Suprapubic skin (tissue), 4 donors: ENCODE results near the gene PAQR7. TPM values are rescaled to one million over a fixed set of nuclear protein-coding genes. Genes with fewer than 3 reads are reported as not detected.

Experiments
- DNase-seq, 2 donors: peaks; one replicate each; pipeline ENCODE4 v3.0.0-alpha.2; 2019; ENCODE audit warnings: low spot score in 2 of 2
- H3K27ac ChIP-seq: fragments of 200-600 bp; sonication (generic); one replicate; pipeline ENCODE4 v1.5.1; 2019
- H3K27me3 ChIP-seq: fragments of 200-600 bp; sonication (generic); one replicate; pipeline ENCODE4 v1.5.1; 2019
- H3K36me3 ChIP-seq: fragments of 200-600 bp; sonication (generic); one replicate; pipeline ENCODE4 v1.5.1; 2019
- H3K4me1 ChIP-seq: fragments of 200-600 bp; sonication (generic); one replicate; pipeline ENCODE4 v1.5.1; 2019
- H3K4me3 ChIP-seq: fragments of 200-600 bp; sonication (generic); one replicate; pipeline ENCODE4 v1.5.1; 2019; ENCODE audit warnings: mild to moderate bottlenecking
- H3K9me3 ChIP-seq: fragments of 200-600 bp; sonication (generic); one replicate; pipeline ENCODE4 v1.5.1; 2019
- CTCF ChIP-seq, 2 donors: fragments of 200-600 bp in 1 of 2; fragments of 450-650 bp in 1 of 2; sonication (generic) in 1 of 2; IDR thresholded peaks; one replicate each; pipeline ENCODE4 v1.5.1; 2016 to 2019; ENCODE audit warnings: antibody characterized with exemption in 2 of 2, mild to moderate bottlenecking in 1 of 2, moderate library complexity in 1 of 2
- EP300 ChIP-seq: sonication (generic); formaldehyde crosslinking; IDR thresholded peaks from one replicate; pipeline ENCODE4 v1.6.1; 2017; ENCODE audit warnings: antibody characterized with exemption
- POLR2A ChIP-seq, 2 donors: fragments of 450-650 bp; IDR thresholded peaks; one replicate each; pipeline ENCODE4 v1.6.1; 2017; ENCODE audit warnings: antibody characterized with exemption in 2 of 2, mild to moderate bottlenecking in 2 of 2, moderate library complexity in 2 of 2
- POLR2AphosphoS5 ChIP-seq, 3 donors: sonication (generic); formaldehyde crosslinking; IDR thresholded peaks; one replicate each; pipeline ENCODE4 v1.6.1; 2017; ENCODE audit warnings: antibody characterized with exemption in 3 of 3
- WGBS: methylation state at CpG from one replicate; pipeline ENCODE4 v1.1.5; 2018; 5-methylcytosine and 5-hydroxymethylcytosine counted together
- total RNA-seq, 4 donors: library from RNA; depleted of rRNA; stranded (reverse); fragments of >200 nt; gene quantifications; one replicate each; pipeline ENCODE4 v1.1.0, GENCODE V29; 2016

PAQR7 gene
- total RNA-seq, 4 donors from 2014 or later, result 14.3 to 20.9 (median 16.6) TPM

GRCh38 chr1:25885602-25886001, 10.1 kb upstream of the PAQR7 start:
- H3K27me3 ChIP-seq, result no peaks in the 10 kb centered on the region
- WGBS, result 86% methylated on average over 1 of the region's 1 CpG
- no peak overlapping the region for H3K27ac ChIP-seq
- no peaks in the 10 kb centered on the region for H3K36me3 ChIP-seq
- H3K4me1 ChIP-seq, result peaks cover 9% of the 10 kb centered on the region
- DNase-seq, result no peak
- no peak overlapping the region for H3K4me3 ChIP-seq
- H3K9me3 ChIP-seq, result no peaks in the 10 kb centered on the region
- TF ChIP-seq POLR2A (IDR thresholded peaks at IDR 0.05) (no peak), POLR2AphosphoS5 (IDR thresholded peaks at IDR 0.05) (no peak), EP300 (no peak), CTCF (IDR thresholded peaks at IDR 0.05) (no peak)

- peaks cover 22% of the 10 kb centered on the region for H3K4me1 ChIP-seq
- TF ChIP-seq CTCF (IDR thresholded peaks at IDR 0.05) (no peak), EP300 (no peak), POLR2AphosphoS5 (IDR thresholded peaks at IDR 0.05) (no peak), POLR2A (IDR thresholded peaks at IDR 0.05) (no peak)
- H3K27ac ChIP-seq, result no peak overlapping the region
- 92% methylated on average over 5 of the region's 11 CpGs for WGBS
- no peaks in the 10 kb centered on the region for H3K9me3 ChIP-seq
- H3K36me3 ChIP-seq, result no peaks in the 10 kb centered on the region
- H3K4me3 ChIP-seq, result no peak overlapping the region
- no peak for DNase-seq
- H3K27me3 ChIP-seq, result no peaks in the 10 kb centered on the region
These were observed 5.8 kb upstream of the PAQR7 start for GRCh38 chr1:25881266-25881665.

DNA sequence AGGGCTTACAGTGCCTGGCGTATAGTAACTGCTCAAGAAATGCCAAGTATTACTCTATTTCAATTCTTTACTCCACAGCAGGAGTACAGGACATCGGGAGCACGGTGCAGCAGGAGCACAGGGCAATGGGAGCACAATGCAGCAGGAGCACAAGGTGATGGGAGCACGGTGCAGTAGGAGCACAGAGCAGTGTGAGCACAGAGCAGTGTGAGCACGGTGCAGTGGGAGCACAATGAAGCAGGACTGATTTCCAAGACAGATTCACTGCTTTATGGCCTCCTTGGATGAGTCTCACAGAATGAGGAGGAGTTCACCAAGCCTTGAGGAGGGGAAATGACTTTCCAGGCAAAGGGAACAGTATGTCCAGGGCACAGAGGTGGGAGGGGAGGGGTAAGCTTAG, 5.0 kb upstream of the PAQR7 start:
- no peaks in the 10 kb centered on the region for H3K36me3 ChIP-seq
- no peaks in the 10 kb centered on the region for H3K27me3 ChIP-seq
- H3K4me1 ChIP-seq, result peaks cover 29% of the 10 kb centered on the region
- no peak for DNase-seq
- no peak overlapping the region for H3K4me3 ChIP-seq
- H3K27ac ChIP-seq, result no peak overlapping the region
- TF ChIP-seq POLR2AphosphoS5 (IDR thresholded peaks at IDR 0.05) (no peak), EP300 (no peak), CTCF (IDR thresholded peaks at IDR 0.05) (no peak), POLR2A (IDR thresholded peaks at IDR 0.05) (no peak)
- H3K9me3 ChIP-seq, result no peaks in the 10 kb centered on the region
- WGBS, result 87% methylated on average over 5 of the region's 5 CpGs

- H3K9me3 ChIP-seq, result no peaks in the 10 kb centered on the region
- TF ChIP-seq POLR2AphosphoS5 (IDR thresholded peaks at IDR 0.05), result no peak
- TF ChIP-seq EP300, result no peak
- DNase-seq, result no peak
- H3K27ac ChIP-seq, result no peak overlapping the region
- no peaks in the 10 kb centered on the region for H3K27me3 ChIP-seq
- H3K4me1 ChIP-seq, result peaks cover 38% of the 10 kb centered on the region
- no peak overlapping the region for H3K4me3 ChIP-seq
- WGBS, result 70% methylated on average over 2 of the region's 2 CpGs
- H3K36me3 ChIP-seq, result no peaks in the 10 kb centered on the region
These were observed 4.2 kb upstream of the PAQR7 start for GRCh38 chr1:25879675-25880074.

DNA sequence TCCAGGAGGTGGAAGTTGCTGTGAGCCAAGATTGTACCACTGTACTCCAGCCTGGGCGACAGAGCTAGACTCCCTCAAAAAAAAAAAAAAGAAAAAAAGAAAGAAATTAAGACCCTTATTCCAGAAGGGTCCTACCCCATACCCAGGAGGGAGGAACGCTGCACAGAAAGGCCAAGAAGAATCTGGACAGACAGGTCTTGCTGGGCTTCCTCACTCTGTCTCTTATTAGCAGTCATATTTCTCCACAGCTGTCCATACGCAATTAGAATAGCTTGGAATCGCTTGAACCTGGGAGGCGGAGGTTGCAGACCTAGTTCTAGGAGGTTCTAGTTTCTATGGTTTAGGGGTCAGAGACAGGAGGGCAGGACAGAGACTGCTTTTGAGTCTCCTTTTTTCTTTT, 3.2 kb upstream of the PAQR7 start:
- Histone ChIP-seq H3K27ac (no peak overlapping the region), H3K36me3 (no peaks in the 10 kb centered on the region), H3K9me3 (no peaks in the 10 kb centered on the region), H3K4me3 (no peak overlapping the region), H3K27me3 (no peaks in the 10 kb centered on the region), H3K4me1 (peaks cover 45% of the 10 kb centered on the region)
- WGBS, result 65% methylated on average over 5 of the region's 5 CpGs
- no peak for DNase-seq
- TF ChIP-seq POLR2AphosphoS5 (IDR thresholded peaks at IDR 0.05), result no peak
- TF ChIP-seq EP300, result no peak
- no peak for TF ChIP-seq POLR2A (IDR thresholded peaks at IDR 0.05)
- TF ChIP-seq CTCF (IDR thresholded peaks at IDR 0.05), result no peak

GRCh38 chr1:25877155-25877554, 1.6 kb upstream of the PAQR7 start:
- Histone ChIP-seq H3K27ac (no peak overlapping the region), H3K27me3 (no peaks in the 10 kb centered on the region), H3K9me3 (no peaks in the 10 kb centered on the region), H3K4me3 (no peak overlapping the region), H3K4me1 (peaks cover 61% of the 10 kb centered on the region), H3K36me3 (no peaks in the 10 kb centered on the region)
- DNase-seq, result no peak
- 74% methylated on average over 2 of the region's 2 CpGs for WGBS
- no peak for TF ChIP-seq EP300
- TF ChIP-seq CTCF (IDR thresholded peaks at IDR 0.05), result no peak
- no peak for TF ChIP-seq POLR2AphosphoS5 (IDR thresholded peaks at IDR 0.05)
